Measurements from ENCODE around the gene NFIC. TPM values are rescaled to one million over a fixed set of nuclear protein-coding genes. Genes with fewer than 3 reads are reported as not detected.
A peak's percentile ranks its signal among the peaks of the same experiment; 100 is the strongest.
"Not testable (repeated sequence)": the region's sequence is repeated elsewhere in the genome, so short reads cannot be mapped to it uniquely, and the experiment has no call there.

The NFIC gene
- total RNA-seq, 1 donor from 2014 or later = 1.1 TPM

DNA sequence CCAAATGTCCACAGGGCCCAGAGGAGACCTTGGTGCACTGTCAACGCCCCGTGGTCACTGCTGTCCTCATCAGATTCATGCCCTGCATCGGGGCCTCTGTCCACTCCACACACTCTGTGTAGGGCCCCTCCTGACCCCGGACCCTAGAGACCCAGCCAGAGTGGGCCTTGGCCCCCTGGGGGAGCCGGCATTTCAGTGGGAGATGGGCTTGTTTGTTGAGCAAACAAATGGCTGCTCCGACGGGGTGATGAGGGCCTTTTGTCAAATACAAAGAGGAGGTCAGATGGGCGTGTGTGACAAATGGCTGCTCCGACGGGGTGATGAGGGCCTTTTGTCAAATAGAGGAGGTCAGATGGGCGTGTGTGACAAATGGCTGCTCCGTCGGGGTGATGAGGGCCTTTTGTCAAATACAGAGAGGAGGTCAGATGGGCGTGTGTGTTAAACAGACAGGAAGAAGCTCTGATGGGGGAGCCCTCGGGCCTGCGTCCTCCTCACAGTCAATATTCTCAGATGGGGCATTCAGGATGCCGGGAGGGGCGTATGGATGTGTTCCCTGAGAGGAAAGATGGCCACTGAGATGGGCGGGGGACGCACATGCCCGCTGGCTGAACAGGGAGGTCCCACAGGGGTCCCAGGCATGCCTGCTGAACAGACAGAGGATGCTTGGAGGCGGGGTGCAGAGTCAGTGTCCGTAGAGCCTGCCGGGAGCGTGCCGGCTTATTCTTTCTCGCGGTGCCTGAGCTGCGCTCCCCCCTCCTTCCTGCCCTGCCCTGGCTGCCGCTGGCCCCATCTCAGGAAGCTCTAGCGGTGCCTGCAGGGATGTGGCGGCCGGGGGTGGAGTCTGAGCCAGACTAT, 77.7 kb downstream of the NFIC start:
- Histone ChIP-seq H3K27ac (peak overlapping the region; percentile 67), H3K4me3 (peak overlapping the region; percentile 25), H3K4me1 (peaks cover 16% of the 10 kb centered on the region), H3K27me3 (no peaks in the 10 kb centered on the region), H3K79me2 (ENCODE audit: low read depth) (no peaks in the 10 kb centered on the region), H4K20me1 (ENCODE audit: low read depth) (no peaks in the 10 kb centered on the region), H3K36me3 (no peaks in the 10 kb centered on the region), H2AFZ (replicated peaks) (peak overlapping the region; percentile 3), H3K9ac (no peak overlapping the region), H3K9me3 (ENCODE audit: low read depth) (no peaks in the 10 kb centered on the region), H3F3A (ENCODE audit: low read depth) (peaks cover 18% of the 10 kb centered on the region), H3K4me2 (peak overlapping the region; percentile 72)
- Mint-ChIP-seq H3K4me1 (peaks cover 19% of the 10 kb centered on the region), H3K4me3 (peak overlapping the region; percentile 78), H3K27ac (peak overlapping the region; percentile 85), H3K27me3 (ENCODE audit: insufficient read depth, low read depth) (peaks cover 22% of the 10 kb centered on the region), H3K9me3 (no peaks in the 10 kb centered on the region), H3K36me3 (no peaks in the 10 kb centered on the region)
- DNase-seq (ENCODE audit: low spot score) = peak; percentile 91
- TF ChIP-seq, protein P1, sequence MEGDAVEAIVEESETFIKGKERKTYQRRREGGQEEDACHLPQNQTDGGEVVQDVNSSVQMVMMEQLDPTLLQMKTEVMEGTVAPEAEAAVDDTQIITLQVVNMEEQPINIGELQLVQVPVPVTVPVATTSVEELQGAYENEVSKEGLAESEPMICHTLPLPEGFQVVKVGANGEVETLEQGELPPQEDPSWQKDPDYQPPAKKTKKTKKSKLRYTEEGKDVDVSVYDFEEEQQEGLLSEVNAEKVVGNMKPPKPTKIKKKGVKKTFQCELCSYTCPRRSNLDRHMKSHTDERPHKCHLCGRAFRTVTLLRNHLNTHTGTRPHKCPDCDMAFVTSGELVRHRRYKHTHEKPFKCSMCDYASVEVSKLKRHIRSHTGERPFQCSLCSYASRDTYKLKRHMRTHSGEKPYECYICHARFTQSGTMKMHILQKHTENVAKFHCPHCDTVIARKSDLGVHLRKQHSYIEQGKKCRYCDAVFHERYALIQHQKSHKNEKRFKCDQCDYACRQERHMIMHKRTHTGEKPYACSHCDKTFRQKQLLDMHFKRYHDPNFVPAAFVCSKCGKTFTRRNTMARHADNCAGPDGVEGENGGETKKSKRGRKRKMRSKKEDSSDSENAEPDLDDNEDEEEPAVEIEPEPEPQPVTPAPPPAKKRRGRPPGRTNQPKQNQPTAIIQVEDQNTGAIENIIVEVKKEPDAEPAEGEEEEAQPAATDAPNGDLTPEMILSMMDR (IDR thresholded peaks at IDR 0.05) = no peak
- TF ChIP-seq EZH2 (IDR thresholded peaks at IDR 0.05) (no peak), EZH2phosphoT487 (IDR thresholded peaks at IDR 0.05) (no peak)

DNA sequence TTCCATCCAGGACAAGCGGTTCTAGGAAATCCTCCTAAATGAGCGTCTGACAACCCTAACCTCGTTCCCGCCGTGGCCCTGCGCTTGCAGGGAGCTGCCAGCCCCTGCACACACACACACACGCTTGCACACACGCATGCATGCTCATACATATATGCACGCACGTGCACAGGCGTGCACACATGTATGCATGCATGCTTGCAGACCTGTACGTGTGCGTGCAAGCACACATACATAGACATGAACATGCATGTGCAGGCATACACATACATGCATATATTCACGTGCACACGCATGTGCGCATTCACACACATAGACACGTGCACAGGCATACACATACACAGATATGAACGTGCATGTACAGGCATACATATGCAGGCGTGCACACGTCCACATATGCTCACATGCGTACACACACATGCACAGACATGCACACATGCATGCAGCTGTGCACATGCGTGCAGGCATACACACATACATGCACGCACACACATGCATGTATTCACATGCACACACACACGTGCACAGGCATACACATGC, 78.4 kb downstream of the NFIC start:
- H3K4me3 Mint-ChIP-seq = peak overlapping the region; percentile 78
- Histone ChIP-seq H3K27ac (peak overlapping the region; percentile 67), H3K4me1 (peaks cover 16% of the 10 kb centered on the region), H3K9me3 (ENCODE audit: low read depth) (no peaks in the 10 kb centered on the region), H3K4me3 (peak overlapping the region; percentile 25), H3K9ac (no peak overlapping the region), H3K79me2 (ENCODE audit: low read depth) (no peaks in the 10 kb centered on the region), H3F3A (ENCODE audit: low read depth) (peaks cover 18% of the 10 kb centered on the region), H3K27me3 (no peaks in the 10 kb centered on the region), H2AFZ (replicated peaks) (no peak overlapping the region), H3K36me3 (no peaks in the 10 kb centered on the region), H3K4me2 (peak overlapping the region; percentile 72), H4K20me1 (ENCODE audit: low read depth) (no peaks in the 10 kb centered on the region)
- H3K27me3 Mint-ChIP-seq (ENCODE audit: insufficient read depth, low read depth) = peaks cover 21% of the 10 kb centered on the region
- TF ChIP-seq, protein P1 (IDR thresholded peaks at IDR 0.05) = no peak
- TF ChIP-seq EZH2 (IDR thresholded peaks at IDR 0.05) (no peak), EZH2phosphoT487 (IDR thresholded peaks at IDR 0.05) (no peak)
- no peak overlapping the region for H3K27ac Mint-ChIP-seq
- no peaks in the 10 kb centered on the region for H3K36me3 Mint-ChIP-seq
- H3K9me3 Mint-ChIP-seq = no peaks in the 10 kb centered on the region
- peaks cover 19% of the 10 kb centered on the region for H3K4me1 Mint-ChIP-seq
- no peak for DNase-seq (ENCODE audit: low spot score)

DNA sequence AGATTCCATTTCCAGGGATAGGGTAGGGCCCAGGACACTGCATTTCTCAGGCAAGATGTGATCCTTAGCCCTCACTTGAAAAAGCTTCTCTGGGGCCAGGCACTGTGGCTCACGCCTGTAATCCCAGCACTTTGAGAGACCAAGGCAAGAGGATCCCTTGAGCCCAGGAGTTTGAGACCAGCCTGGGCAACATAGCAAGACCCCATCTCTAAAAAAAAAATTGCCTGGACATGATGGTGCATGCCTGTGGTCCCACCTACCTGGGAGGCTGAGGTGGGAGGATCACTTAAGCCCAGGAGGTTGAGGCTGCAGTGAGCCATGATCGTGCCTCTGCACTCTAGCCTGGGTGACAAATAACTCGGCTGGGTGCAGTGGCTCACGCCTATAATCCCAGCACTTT, 80.3 kb downstream of the NFIC start:
- not testable (repeated sequence) for H2AFZ ChIP-seq (replicated peaks); H3K36me3 ChIP-seq; H3K4me3 Mint-ChIP-seq; H3K79me2 ChIP-seq (ENCODE audit: low read depth); H3K9ac ChIP-seq; H3K36me3 Mint-ChIP-seq; H3K4me2 ChIP-seq; H3K4me3 ChIP-seq; H3K27ac Mint-ChIP-seq; H3K9me3 Mint-ChIP-seq; DNase-seq (ENCODE audit: low spot score); H3K27me3 ChIP-seq; H4K20me1 ChIP-seq (ENCODE audit: low read depth); H3K27ac ChIP-seq; H3K9me3 ChIP-seq (ENCODE audit: low read depth)
- peaks cover 27% of the 10 kb centered on the region for H3K27me3 Mint-ChIP-seq (ENCODE audit: insufficient read depth, low read depth)
- Histone ChIP-seq H3F3A (ENCODE audit: low read depth) (peaks cover 18% of the 10 kb centered on the region), H3K4me1 (peaks cover 16% of the 10 kb centered on the region)
- H3K4me1 Mint-ChIP-seq = peaks cover 19% of the 10 kb centered on the region

Measured in neural progenitor cell (in vitro differentiated cells).